ENCODE results near the gene SSTR5.

SSTR5 gene

GRCh38 chr16:1045993-1046911 lies 26.3 kb upstream of the SSTR5 start:
- no peak for TF ChIP-seq SIN3A (IDR thresholded peaks at IDR 0.05; ENCODE audit: borderline replicate concordance, insufficient read depth, low read length)
- TF ChIP-seq POLR2AphosphoS5 (IDR thresholded peaks at IDR 0.05; ENCODE audit: low read depth, low read length), result no peak
- TF ChIP-seq FOXP2 (optimal IDR thresholded peaks at IDR 0.05; ENCODE audit: borderline replicate concordance, extremely low read depth, extremely low read length, insufficient read depth), result no peak
- no peak for TF ChIP-seq REST (IDR thresholded peaks at IDR 0.05; ENCODE audit: insufficient read depth in 1 of 2, low read depth in 2 of 2, low read length in 2 of 2)
- no peak for TF ChIP-seq TAF1 (IDR thresholded peaks at IDR 0.05; ENCODE audit: borderline replicate concordance, insufficient read depth, low read length)

- TF ChIP-seq REST (IDR thresholded peaks at IDR 0.05; ENCODE audit: insufficient read depth in 1 of 2, low read depth in 2 of 2, low read length in 2 of 2), result no peak
- TF ChIP-seq TAF1 (IDR thresholded peaks at IDR 0.05; ENCODE audit: borderline replicate concordance, insufficient read depth, low read length), result no peak
- no peak for TF ChIP-seq FOXP2 (optimal IDR thresholded peaks at IDR 0.05; ENCODE audit: borderline replicate concordance, extremely low read depth, extremely low read length, insufficient read depth)
- no peak for TF ChIP-seq SIN3A (IDR thresholded peaks at IDR 0.05; ENCODE audit: borderline replicate concordance, insufficient read depth, low read length)
- TF ChIP-seq POLR2AphosphoS5 (IDR thresholded peaks at IDR 0.05; ENCODE audit: low read depth, low read length), result no peak
These were observed 25.4 kb upstream of the SSTR5 start for GRCh38 chr16:1047123-1047522.

GRCh38 chr16:1047801-1048200 lies 24.7 kb upstream of the SSTR5 start:
- TF ChIP-seq REST (IDR thresholded peaks at IDR 0.05; ENCODE audit: insufficient read depth in 1 of 2, low read depth in 2 of 2, low read length in 2 of 2), result no peak
- no peak for TF ChIP-seq POLR2AphosphoS5 (IDR thresholded peaks at IDR 0.05; ENCODE audit: low read depth, low read length)
- no peak for TF ChIP-seq FOXP2 (optimal IDR thresholded peaks at IDR 0.05; ENCODE audit: borderline replicate concordance, extremely low read depth, extremely low read length, insufficient read depth)
- no peak for TF ChIP-seq TAF1 (IDR thresholded peaks at IDR 0.05; ENCODE audit: borderline replicate concordance, insufficient read depth, low read length)
- TF ChIP-seq SIN3A (IDR thresholded peaks at IDR 0.05; ENCODE audit: borderline replicate concordance, insufficient read depth, low read length), result no peak

GRCh38 chr16:1048442-1049112 lies 24.0 kb upstream of the SSTR5 start:
- no peak for TF ChIP-seq REST (IDR thresholded peaks at IDR 0.05; ENCODE audit: insufficient read depth in 1 of 2, low read depth in 2 of 2, low read length in 2 of 2)
- no peak for TF ChIP-seq SIN3A (IDR thresholded peaks at IDR 0.05; ENCODE audit: borderline replicate concordance, insufficient read depth, low read length)
- TF ChIP-seq TAF1 (IDR thresholded peaks at IDR 0.05; ENCODE audit: borderline replicate concordance, insufficient read depth, low read length), result no peak
- TF ChIP-seq POLR2AphosphoS5 (IDR thresholded peaks at IDR 0.05; ENCODE audit: low read depth, low read length), result no peak
- TF ChIP-seq FOXP2 (optimal IDR thresholded peaks at IDR 0.05; ENCODE audit: borderline replicate concordance, extremely low read depth, extremely low read length, insufficient read depth), result no peak

All from PFSK-1 (cell line).